Measurements from ENCODE around the gene CDV3.
A peak's percentile ranks its signal among the peaks of the same experiment; 100 is the strongest.

The CDV3 gene

GRCh38 chr3:133608388-133608787, 34.9 kb downstream of the CDV3 start:
- no peak for DNase-seq

DNA sequence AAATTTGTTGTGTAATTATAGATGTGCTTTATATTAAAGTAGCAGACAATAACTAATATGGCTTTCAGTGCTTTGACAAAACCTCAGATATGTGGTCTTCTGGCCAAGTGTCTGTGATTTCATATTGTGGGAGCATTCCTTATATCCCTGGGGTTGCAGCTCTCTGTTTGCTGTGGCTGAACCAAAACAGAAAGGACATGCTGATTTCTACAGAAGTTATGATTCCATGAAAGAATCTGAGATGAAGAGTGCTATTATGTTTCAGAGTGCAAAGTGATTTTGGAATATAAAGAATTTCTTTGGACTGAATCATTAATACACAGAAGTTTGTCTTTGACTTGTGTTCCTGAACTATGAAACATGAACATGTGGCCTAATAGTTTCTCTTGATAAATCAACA, 36.5 kb downstream of the CDV3 start:
- DNase-seq, result no peak

- no peak for DNase-seq
These were observed 38.0 kb downstream of the CDV3 start for GRCh38 chr3:133611534-133611933.

- peak; percentile 21 for DNase-seq
These were observed 46.7 kb downstream of the CDV3 start for GRCh38 chr3:133620066-133620784.

GRCh38 chr3:133627789-133628188, 54.3 kb downstream of the CDV3 start:
- DNase-seq, result no peak

- DNase-seq, result no peak
These were observed 55.7 kb downstream of the CDV3 start for GRCh38 chr3:133629146-133629545.

DNA sequence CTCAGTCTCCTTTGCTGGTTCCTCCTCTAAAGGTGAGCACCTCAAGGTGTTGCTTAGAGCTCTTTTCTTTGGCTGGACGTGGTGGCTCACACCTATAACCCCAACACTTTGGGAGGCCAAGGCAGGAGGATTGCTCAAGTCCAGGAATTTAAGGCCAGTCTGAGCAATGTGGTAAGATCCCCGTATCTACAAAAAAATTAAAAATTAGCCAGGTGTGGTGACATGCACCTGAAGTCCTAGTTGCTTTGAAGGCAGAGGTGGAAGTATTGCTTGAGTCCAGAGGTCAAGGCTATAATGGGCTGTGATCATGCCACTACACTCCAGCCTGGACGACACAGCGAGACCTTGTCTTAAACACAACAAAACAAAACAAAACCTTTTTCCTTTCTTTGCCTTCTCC, 60.0 kb downstream of the CDV3 start:
- DNase-seq, result no peak
